ENCODE results near the gene PIGL. TPM values are rescaled to one million over a fixed set of nuclear protein-coding genes. Genes with fewer than 3 reads are reported as not detected.
"Not testable (repeated sequence)": the region's sequence is repeated elsewhere in the genome, so short reads cannot be mapped to it uniquely, and the experiment has no call there.

Gene PIGL
- total and polyA plus RNA-seq, 2 donors (not counting 1 experiment from before 2014, with no cell fraction given): 16.4 to 19.3 TPM

DNA sequence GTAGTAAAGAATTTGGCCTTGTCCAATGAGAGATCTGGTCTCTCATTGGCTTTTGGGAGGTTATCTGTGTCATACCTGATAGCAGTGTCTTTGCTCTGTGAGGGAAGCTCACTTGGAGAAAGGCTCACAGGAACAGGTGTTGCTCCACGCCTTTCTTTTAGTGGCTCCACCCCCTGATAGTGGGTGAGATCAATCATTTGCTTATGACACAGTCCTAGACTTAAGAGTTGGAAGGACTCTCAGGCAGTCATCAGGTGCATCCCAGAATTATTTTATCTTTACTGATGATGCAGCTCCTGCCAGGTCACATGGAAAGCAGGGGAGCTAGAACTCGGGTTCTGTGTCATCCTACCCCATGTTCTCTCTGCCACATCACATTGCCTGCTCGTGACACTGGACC is 76.9 kb downstream of the PIGL start:
- Histone ChIP-seq H3K27ac (ENCODE audit: insufficient read depth, low read length) (no peak overlapping the region), H3K4me3 (replicated peaks in 1 of 4; ENCODE audit: control extremely low read depth in 1 of 4, insufficient read depth in 1 of 4, low read depth in 3 of 4, low read length in 4 of 4) (no peak overlapping the region), H3K27me3 (ENCODE audit: control insufficient read depth, insufficient read depth, low read length) (no peaks in the 10 kb centered on the region), H4K20me1 (ENCODE audit: control insufficient read depth, extremely low read depth, insufficient read depth, low read length) (no peaks in the 10 kb centered on the region), H3K36me3 (ENCODE audit: control insufficient read depth, insufficient read depth, low read length) (no peaks in the 10 kb centered on the region), H3K4me2 (ENCODE audit: extremely low read depth, insufficient read depth, low read length) (no peak overlapping the region), H3K4me1 (ENCODE audit: control insufficient read depth, extremely low read depth, insufficient read depth, low read length) (no peaks in the 10 kb centered on the region), H3K79me2 (ENCODE audit: control insufficient read depth, insufficient read depth, low read length) (no peaks in the 10 kb centered on the region), H3K9ac (ENCODE audit: insufficient read depth, low read length) (no peak overlapping the region), H3K9me3 (ENCODE audit: control insufficient read depth, insufficient read depth, low read depth, low read length) (no peaks in the 10 kb centered on the region), H2AFZ (ENCODE audit: low read length) (no peak overlapping the region)
- TF ChIP-seq CTCF (conservative IDR thresholded peaks at IDR 0.05 in 1 of 2, IDR thresholded peaks at IDR 0.05 in 1 of 2; ENCODE audit: low read depth in 1 of 2, low read length in 2 of 2) (no peak), EZH2 (IDR thresholded peaks at IDR 0.05; ENCODE audit: low read length, missing control alignments) (no peak)
- DNase-seq (ENCODE audit: low read depth in 2 of 2): no peak

DNA sequence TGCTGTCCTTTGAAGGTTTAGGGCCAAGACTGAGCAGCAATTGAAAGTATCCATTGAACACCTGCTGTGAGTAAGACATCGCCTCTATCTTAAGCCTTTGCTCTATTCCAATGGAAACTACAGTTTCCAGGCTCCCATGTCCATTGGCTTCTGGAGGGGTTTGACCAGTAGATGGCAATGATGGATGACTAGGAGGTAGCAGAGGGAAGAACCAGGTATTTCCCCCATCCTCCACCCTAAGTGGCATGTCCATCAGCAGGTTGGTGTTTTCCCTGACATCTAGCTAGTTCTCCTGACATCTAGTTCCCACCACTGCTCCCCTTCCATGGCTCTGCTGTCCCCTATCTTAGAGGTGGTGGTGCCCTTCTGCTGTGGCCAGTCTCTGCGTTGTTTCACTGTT is 77.5 kb downstream of the PIGL start:
- H3K4me1 ChIP-seq (ENCODE audit: control insufficient read depth, extremely low read depth, insufficient read depth, low read length): no peaks in the 10 kb centered on the region
- no peaks in the 10 kb centered on the region for H3K36me3 ChIP-seq (ENCODE audit: control insufficient read depth, insufficient read depth, low read length)
- no peaks in the 10 kb centered on the region for H3K9me3 ChIP-seq (ENCODE audit: control insufficient read depth, insufficient read depth, low read depth, low read length)
- no peaks in the 10 kb centered on the region for H4K20me1 ChIP-seq (ENCODE audit: control insufficient read depth, extremely low read depth, insufficient read depth, low read length)
- H3K9ac ChIP-seq (ENCODE audit: insufficient read depth, low read length): no peak overlapping the region
- no peak for DNase-seq (ENCODE audit: low read depth in 2 of 2)
- H3K4me2 ChIP-seq (ENCODE audit: extremely low read depth, insufficient read depth, low read length): no peak overlapping the region
- H3K4me3 ChIP-seq (replicated peaks in 1 of 4; ENCODE audit: control extremely low read depth in 1 of 4, insufficient read depth in 1 of 4, low read depth in 3 of 4, low read length in 4 of 4): no peak overlapping the region
- H3K27me3 ChIP-seq (ENCODE audit: control insufficient read depth, insufficient read depth, low read length): no peaks in the 10 kb centered on the region
- no peak overlapping the region for H2AFZ ChIP-seq (ENCODE audit: low read length)
- no peak for TF ChIP-seq EZH2 (IDR thresholded peaks at IDR 0.05; ENCODE audit: low read length, missing control alignments)
- no peak for TF ChIP-seq CTCF (conservative IDR thresholded peaks at IDR 0.05 in 1 of 2, IDR thresholded peaks at IDR 0.05 in 1 of 2; ENCODE audit: low read depth in 1 of 2, low read length in 2 of 2)
- no peak overlapping the region for H3K27ac ChIP-seq (ENCODE audit: insufficient read depth, low read length)
- no peaks in the 10 kb centered on the region for H3K79me2 ChIP-seq (ENCODE audit: control insufficient read depth, insufficient read depth, low read length)

DNA sequence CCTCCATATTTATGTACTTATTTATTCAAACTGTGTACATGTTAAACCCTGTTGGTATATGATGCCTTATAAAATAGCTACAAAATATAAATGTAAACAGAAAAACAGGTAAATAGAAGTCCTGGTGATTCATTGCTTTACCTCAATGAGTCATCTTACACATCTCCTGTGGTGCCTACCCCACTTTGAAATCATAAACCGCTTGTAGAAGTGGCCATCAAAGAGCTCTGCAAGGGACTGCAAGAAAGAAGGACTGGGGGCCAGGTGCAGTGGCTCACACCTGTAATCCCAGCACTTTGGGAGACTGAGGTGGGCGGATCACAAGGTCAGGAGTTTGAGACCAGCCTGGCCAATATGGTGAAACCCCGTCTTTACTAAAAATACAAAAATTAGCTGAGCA is 79.1 kb downstream of the PIGL start:
- not testable (repeated sequence) for H3K27ac ChIP-seq (ENCODE audit: insufficient read depth, low read length); H3K27me3 ChIP-seq (ENCODE audit: control insufficient read depth, insufficient read depth, low read length); H3K4me3 ChIP-seq (replicated peaks in 1 of 4; ENCODE audit: control extremely low read depth in 1 of 4, insufficient read depth in 1 of 4, low read depth in 3 of 4, low read length in 4 of 4); H3K9ac ChIP-seq (ENCODE audit: insufficient read depth, low read length); H3K9me3 ChIP-seq (ENCODE audit: control insufficient read depth, insufficient read depth, low read depth, low read length); H3K4me2 ChIP-seq (ENCODE audit: extremely low read depth, insufficient read depth, low read length); H4K20me1 ChIP-seq (ENCODE audit: control insufficient read depth, extremely low read depth, insufficient read depth, low read length); H2AFZ ChIP-seq (ENCODE audit: low read length); H3K79me2 ChIP-seq (ENCODE audit: control insufficient read depth, insufficient read depth, low read length); H3K36me3 ChIP-seq (ENCODE audit: control insufficient read depth, insufficient read depth, low read length); DNase-seq (ENCODE audit: low read depth in 2 of 2); H3K4me1 ChIP-seq (ENCODE audit: control insufficient read depth, extremely low read depth, insufficient read depth, low read length)
